SHP77 treated with DMSO at 0.1 percent for 48 hours (cell line): ENCODE measurements around the gene TMEM256.

Experiments used
- DNase-seq: peaks from one replicate; lab custom pipeline; 2025; lab: John Stamatoyannopoulos, UW

The TMEM256 gene

DNA sequence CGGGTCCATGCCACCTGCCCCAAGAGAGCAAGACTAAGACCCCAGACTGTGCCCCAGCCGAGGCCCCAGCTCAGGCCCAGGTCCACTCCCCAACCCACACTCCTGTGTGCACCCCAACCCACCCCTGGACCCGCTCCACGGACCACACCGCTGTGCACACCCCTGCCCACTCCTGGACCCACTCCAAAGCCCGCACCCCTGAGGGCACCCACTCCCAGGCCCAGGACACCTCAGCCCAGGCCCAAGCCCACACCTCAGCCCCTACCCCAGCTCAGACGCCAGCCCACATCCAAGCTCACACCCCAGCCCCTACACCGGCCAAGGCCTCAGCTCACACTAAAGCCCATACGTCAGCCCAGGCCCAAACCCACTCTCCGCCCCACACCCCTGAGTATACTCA lies 25.8 kb upstream of the TMEM256 start:
- DNase-seq, result no peak

DNA sequence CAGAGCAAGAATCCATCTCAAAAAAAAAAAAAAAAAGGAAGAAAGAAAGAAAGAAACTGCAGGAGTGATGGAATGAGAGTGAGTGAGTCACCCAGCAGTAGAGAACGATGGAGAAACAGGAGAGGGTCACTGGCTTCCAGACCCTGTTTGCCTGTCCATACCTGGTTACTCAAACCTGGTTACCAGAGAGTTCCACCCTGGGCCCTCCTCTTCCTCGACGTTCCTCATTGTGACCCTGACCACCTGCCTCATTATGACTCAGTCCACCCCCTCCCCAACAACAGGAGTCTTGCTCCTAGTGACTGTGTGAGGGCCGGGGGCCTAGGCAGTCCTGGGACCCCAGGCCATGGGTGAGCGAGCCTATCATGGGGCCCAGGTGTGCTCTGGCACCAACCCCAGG lies 24.7 kb upstream of the TMEM256 start, which contains the start of gene SPEM3:
TSS of gene SPEM3 (plus strand) at position 301 of the 400 bp plus-strand sequence. CDS start at position 347, 46 bp downstream.
- no peak for DNase-seq

- no peak for DNase-seq
Observed at GRCh38 chr17:7427549-7427948, 23.7 kb upstream of the TMEM256 start.

DNA sequence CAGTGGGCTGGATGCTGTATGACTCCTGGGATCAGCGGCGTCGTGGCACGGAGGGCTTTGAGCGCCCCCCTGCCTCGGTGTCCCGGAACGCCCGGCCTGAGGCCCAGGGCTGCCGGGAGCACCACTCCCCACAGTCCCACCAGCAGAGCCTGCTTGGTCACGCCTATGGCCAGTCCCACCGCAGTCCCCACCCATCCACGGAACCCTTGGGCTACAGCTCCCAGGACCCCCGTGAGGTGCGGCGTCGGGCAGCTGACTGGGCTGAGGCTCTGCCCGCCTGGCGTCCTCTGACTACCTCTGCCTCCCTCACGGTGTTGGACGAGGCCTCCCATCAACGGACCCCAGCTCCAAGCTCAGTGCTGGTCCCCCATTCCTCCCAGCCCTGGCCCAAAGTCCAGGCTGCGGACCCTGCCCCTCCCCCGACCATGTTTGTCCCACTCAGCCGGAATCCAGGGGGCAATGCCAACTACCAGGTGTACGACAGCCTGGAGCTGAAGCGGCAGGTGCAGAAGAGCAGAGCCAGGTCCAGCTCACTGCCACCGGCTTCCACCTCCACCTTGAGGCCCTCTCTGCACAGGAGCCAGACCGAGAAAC lies 23.1 kb upstream of the TMEM256 start:
- no peak for DNase-seq

DNA sequence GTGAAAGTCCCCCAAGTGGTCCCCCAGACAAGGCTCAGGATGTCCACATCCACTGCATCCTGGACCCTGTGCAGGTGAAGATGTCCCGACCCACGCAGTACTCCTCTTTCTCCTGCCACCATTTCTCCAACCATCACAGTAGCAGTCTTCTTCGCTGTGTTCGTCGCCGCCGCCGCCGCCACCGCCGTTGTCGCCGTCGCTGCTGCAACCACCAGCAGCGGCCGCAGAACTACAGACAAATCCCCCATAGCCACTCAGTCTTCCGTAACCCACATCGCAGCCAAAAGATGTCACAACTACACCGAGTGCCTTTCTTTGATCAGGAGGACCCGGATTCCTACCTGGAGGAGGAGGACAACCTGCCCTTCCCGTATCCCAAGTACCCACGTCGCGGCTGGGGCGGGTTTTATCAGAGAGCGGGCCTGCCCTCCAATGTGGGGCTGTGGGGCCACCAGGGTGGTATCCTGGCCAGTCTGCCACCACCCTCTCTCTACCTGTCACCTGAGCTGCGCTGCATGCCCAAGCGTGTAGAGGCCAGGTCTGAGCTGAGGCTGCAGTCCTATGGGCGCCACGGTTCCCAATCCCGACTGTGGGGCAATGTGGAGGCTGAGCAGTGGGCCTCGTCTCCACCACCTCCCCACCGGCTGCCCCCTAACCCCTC lies 22.4 kb upstream of the TMEM256 start:
- DNase-seq, result no peak

DNA sequence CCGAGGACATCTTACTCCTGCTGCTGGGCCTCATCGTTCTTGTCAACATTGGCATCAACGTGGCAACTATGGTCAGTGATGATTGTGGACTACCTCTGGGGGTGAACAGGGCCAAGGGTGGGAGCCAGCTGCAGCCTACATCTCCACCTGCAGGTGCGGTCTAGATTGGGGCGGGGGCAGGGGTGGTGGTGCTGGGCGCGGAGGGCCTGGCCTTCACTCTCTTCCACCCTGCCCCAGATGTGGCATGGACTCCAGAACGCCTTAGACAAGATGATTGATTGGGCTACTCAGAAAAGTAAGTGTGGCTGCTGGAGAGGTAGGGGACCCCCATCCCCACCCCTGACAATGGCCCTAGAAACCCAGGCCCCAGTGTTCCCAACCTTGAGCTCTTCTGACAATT lies 21.9 kb upstream of the TMEM256 start:
- no peak for DNase-seq

DNA sequence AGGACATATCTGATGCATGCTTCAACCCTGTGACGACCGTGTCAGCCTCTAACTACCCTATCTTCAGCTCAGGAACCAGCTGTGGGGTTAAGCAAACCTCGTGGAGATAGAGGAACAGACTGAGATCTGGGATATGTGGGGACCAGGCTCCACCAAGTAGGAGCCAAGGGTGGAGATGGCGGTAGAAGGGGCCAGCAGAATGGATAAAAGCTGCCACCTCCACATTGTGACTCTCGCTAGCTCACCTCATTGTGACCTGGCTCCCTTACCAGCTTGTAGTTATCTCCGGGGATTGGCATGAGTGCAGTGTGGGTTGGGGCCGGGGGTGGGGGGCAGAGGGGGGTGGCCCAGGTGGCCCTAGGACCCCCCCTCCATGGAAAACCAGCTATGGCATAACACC lies 21.4 kb upstream of the TMEM256 start, which contains the start of gene SPEM2:
TSS of gene SPEM2 (plus strand) at position 301 of the 400 bp plus-strand sequence. CDS start at position 374, 73 bp downstream.
- no peak for DNase-seq

GRCh38 chr17:7423679-7424078 lies 19.8 kb upstream of the TMEM256 start:
- peak; percentile 51 for DNase-seq

GRCh38 chr17:7421186-7421585 lies 17.3 kb upstream of the TMEM256 start:
- DNase-seq, result no peak

DNA sequence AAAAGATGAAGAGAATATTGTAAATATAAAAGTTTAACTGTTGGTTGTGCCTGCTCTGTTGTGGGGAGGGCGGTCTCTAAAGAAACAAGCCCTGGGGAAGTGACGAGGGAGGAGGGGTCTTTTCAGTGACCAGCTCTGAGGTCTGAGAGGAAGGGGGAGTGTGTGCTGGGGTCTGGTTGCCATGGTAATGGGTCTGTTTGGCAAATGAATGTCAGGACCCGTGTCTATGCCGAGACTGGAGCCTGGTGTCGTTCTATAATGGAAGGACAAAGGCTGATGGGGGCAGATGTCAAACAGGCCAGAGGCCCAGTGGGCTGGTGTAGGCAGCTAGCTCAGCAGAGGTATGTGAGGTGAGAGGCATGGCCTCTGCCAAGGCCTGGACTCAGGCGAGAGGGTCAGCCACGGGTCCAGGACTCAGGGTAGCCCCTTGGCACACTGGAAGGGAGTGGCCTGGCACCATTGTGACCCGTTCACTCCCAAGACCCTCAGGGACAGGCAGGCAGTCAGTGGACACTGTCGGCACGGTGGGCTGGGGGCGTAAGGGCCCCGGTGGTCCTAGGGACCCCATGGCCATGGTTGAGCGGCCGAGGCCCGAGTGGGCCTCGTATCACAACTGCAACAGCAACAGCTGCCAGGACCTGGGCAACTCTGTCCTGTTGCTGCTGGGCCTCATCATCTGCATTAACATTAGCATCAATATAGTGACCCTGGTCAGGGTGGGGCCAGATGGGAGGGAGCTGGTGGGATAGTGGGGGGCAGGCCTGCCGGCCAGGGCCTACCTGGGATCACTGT lies 16.1 kb upstream of the TMEM256 start, which contains the start of gene SPEM1:
TSS of gene SPEM1 (plus strand) at position 506 of the 792 bp plus-strand sequence. CDS start at position 567, 61 bp downstream.
- no peak for DNase-seq

DNA sequence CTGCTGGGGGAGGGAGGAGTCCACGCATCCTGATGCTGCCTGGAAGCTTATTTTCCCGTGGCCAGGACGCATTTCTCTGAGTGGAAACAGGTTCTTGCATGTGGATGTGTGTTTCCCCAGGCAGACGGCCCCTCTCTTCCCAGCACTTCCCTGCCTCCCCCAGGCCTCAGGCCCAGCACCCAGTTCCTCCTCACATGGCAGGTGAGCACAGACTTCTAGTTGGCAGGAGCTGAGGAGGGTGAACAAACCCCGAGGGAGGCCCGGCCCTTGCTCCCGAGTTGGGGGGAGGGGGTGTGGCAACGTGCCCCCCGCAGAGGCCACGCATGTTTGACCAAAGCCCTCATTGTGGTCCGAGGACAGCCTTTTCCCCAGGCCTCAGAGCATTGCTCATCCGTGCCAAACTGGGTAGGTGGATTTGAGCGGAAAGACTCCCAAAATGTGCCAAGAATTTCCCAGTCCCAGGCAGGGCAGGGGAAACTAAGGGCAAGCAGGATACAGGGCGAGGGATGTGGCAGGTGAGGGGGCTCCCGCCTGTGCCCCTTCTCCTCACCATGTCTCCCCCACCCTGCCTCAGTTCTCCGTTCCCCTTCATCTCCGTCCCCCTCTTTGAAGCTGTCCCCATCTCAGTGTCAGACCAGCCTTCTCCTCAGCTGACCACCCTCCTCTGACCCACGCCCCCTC lies 14.7 kb upstream of the TMEM256 start:
- DNase-seq, result no peak

GRCh38 chr17:7417056-7417655 lies 13.3 kb upstream of the TMEM256 start:
- DNase-seq, result no peak

GRCh38 chr17:7416323-7416722 lies 12.4 kb upstream of the TMEM256 start:
- no peak for DNase-seq

GRCh38 chr17:7415784-7416183 lies 11.9 kb upstream of the TMEM256 start:
- no peak for DNase-seq

- DNase-seq, result no peak
Observed at GRCh38 chr17:7414837-7415236, 10.9 kb upstream of the TMEM256 start.

DNA sequence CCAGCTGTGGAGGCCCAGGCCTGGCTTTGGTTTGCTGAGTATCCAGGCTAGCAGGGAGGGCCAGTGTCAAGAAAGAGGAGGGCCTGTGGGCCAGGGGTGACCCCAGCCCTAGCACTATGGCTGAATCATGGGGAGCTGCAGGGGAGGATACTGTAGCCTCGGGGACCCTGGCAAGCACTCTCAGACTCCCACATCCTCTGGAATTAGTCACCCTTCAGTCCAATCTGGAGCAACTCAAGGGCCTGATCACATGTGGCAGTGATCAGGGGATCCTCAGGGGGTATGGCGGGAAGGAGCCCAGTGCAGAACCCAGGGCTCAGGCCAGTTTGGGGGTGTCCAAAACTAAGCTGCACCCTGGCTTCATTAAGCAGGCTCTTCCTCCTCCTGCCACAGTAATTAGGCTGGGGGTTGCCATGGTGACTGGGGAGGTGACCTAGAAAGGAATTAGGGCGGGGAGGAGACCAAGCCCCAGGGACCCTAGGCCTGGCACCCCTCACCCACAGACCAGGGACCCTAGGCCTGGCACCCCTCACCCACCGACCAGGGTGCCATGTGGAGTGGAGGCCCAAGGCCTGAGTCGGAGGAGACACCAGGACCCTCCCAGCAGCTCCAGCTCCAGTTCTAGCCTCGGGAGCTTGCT lies 9.6 kb upstream of the TMEM256 start:
- DNase-seq, result no peak

GRCh38 chr17:7411427-7411750 lies 7.5 kb upstream of the TMEM256 start:
- DNase-seq, result no peak

DNA sequence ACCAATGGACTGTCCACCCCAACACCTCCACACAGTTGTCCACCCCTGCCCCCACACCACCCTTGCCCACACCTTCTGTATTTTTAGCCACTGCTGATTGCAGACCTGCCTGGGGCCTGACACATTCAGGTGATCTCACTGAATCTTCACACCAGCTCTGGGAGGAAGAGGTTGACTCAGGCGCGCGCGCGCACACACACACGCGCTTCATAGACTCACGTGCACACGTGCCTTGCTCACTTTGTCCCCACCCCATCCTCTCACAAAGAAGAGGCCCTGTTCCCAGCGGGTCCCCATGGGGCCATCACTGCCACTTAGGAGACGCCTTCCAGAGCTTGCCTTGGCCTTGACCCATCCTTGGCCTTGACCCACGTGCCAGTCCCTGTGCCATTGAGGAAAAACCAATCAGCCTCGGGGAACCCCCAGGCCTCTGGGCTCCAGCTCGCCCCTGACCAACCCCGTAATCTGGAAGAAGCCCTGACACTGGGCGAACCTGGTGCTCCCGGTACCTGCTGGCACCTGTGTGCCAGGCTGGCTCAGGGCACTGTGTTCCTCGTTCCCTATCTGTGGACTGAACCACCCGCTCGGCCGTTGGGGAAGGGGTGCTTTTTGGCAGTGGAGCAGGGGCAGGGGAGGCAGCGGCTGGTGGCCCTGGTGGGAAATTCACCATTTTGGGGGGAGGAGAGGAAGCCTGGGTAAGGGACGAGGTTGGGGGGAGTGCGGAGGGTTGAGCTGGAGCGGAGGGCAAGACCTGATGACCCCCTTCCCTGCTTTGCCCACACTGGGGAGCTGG lies 6.9 kb upstream of the TMEM256 start:
- DNase-seq, result no peak

DNA sequence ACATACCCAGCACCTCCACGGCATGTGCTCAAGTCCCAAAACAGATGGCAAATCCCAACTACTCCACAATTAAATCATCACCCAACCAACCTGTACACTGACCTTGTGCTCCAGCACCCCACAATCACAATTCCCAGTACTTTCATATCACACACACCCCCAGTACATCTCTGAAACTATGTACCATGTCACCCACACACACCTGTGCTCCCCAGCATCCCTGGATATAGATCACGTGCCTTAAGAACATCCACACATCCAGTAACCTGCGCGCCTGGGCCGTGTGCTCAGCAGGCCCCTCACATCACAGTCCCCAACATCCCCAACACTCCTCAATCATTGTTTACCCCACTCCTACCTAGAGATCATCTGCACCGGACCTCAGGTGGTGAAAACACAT lies 5.8 kb upstream of the TMEM256 start:
- DNase-seq, result no peak

- DNase-seq, result no peak
Observed at GRCh38 chr17:7408863-7409262, 5.0 kb upstream of the TMEM256 start.

- no peak for DNase-seq
Observed at GRCh38 chr17:7408252-7408727, 4.4 kb upstream of the TMEM256 start.
